Left cardiac atrium (tissue), 4 donors: ENCODE data around the gene DOCK4. TPM values are rescaled to one million over a fixed set of nuclear protein-coding genes. Genes with fewer than 3 reads are reported as not detected.

Experiments used
- ATAC-seq, 2 donors: fragments of 200-7000 bp; cut with Tn5 transposase; one replicate each; pipeline ENCODE4 v1.9.1; 2020; ENCODE audit warnings: mild to moderate bottlenecking in 2 of 2, moderate library complexity in 2 of 2
- DNase-seq: peaks from one replicate; pipeline ENCODE4 v3.0.0-alpha.2; 2020
- intact Hi-C, 2 donors: fragments of 100-400 bp; cut with DNase I; formaldehyde crosslinking; loops; one replicate each; pipeline versions ENCODE4 v1.14.1 to v1.15.1; 2022 to 2023
- total RNA-seq, 2 donors: library from RNA; stranded (reverse); fragmentation: NEBNext Ultra II Directional; extraction: Animal tissue kit (Norgen Biotek cat#: 25700); gene quantifications; one replicate each; pipeline ENCODE4 v1.2.1, GENCODE V29; 2021
- donor health status: DM: no; HTN: yes; CAD: no.
- donor health status: DM: no; HTN: yes; CAD: no; lungs with severe emphysema.
- donor health status: DM: yes; HTN: yes; CAD: no.
- donor health status: Dilated cardiomyopathy.

Gene DOCK4
- total RNA-seq, 2 donors from 2014 or later: 17.1 to 19.3 TPM

- intact Hi-C loops: loop anchor here in 1 of 2 donors (10.0 kb wide), 4 partner anchors 65 to 245 kb away; no protein-coding TSS in a partner anchor
- DNase-seq (no peak), ATAC-seq (no peak)
These were observed 6.5 kb downstream of the DOCK4 start for GRCh38 chr7:112199672-112200071.

GRCh38 chr7:112199035-112199655 lies 7.1 kb downstream of the DOCK4 start:
- DNase-seq: no peak
- intact Hi-C loops: no loop called here
- ATAC-seq: no peak

- DNase-seq (no peak), ATAC-seq (no peak)
- intact Hi-C loops: no loop called here
These were observed 8.9 kb downstream of the DOCK4 start for GRCh38 chr7:112197322-112197721.

- intact Hi-C loops: no loop called here
- DNase-seq (no peak), ATAC-seq (peak in 1 of 2 donors; percentile 12)
These were observed 10.5 kb downstream of the DOCK4 start for GRCh38 chr7:112195717-112196116.

- no peak for DNase-seq
- ATAC-seq: no peak
- intact Hi-C loops: no loop called here
These were observed 12.2 kb downstream of the DOCK4 start for GRCh38 chr7:112193915-112194502.

- intact Hi-C loops: no loop called here
- ATAC-seq (peak; percentile 38 to 81), DNase-seq (peak; percentile 40)
These were observed 13.7 kb downstream of the DOCK4 start for GRCh38 chr7:112192236-112193154.

- intact Hi-C loops: no loop called here
- ATAC-seq: no peak
These were observed 16.1 kb downstream of the DOCK4 start for GRCh38 chr7:112190120-112190519.

GRCh38 chr7:112189691-112190090 lies 16.5 kb downstream of the DOCK4 start:
- ATAC-seq: no peak
- DNase-seq: no peak
- intact Hi-C loops: no loop called here

More at GRCh38 chr7:112190120-112190519, 16.1 kb downstream of the DOCK4 start:
- DNase-seq: no peak

GRCh38 chr7:112188257-112188656 lies 17.9 kb downstream of the DOCK4 start:
- DNase-seq: no peak
- no peak for ATAC-seq
- intact Hi-C loops: no loop called here

- no peak for ATAC-seq
These were observed 19.9 kb downstream of the DOCK4 start for GRCh38 chr7:112186300-112186699.

GRCh38 chr7:112185005-112185834 lies 21.0 kb downstream of the DOCK4 start:
- intact Hi-C loops: no loop called here

More at GRCh38 chr7:112186300-112186699, 19.9 kb downstream of the DOCK4 start:
- no peak for DNase-seq
- intact Hi-C loops: no loop called here

GRCh38 chr7:112184455-112184854 lies 21.7 kb downstream of the DOCK4 start:
- ATAC-seq (no peak), DNase-seq (no peak)
- intact Hi-C loops: no loop called here

More at GRCh38 chr7:112185005-112185834, 21.0 kb downstream of the DOCK4 start:
- ATAC-seq: peak; percentile 10 to 27
- no peak for DNase-seq

- intact Hi-C loops: no loop called here
- ATAC-seq: no peak
- DNase-seq: no peak
These were observed 22.9 kb downstream of the DOCK4 start for GRCh38 chr7:112183266-112183665.

- DNase-seq (peak; percentile 47), ATAC-seq (peak; percentile 45 to 70)
- intact Hi-C loops: no loop called here
These were observed 23.4 kb downstream of the DOCK4 start for GRCh38 chr7:112182749-112183148.

- DNase-seq (no peak), ATAC-seq (peak in 1 of 2 donors; percentile 51)
- intact Hi-C loops: no loop called here
These were observed 26.0 kb downstream of the DOCK4 start for GRCh38 chr7:112180223-112180622.

- intact Hi-C loops: no loop called here
- DNase-seq (no peak), ATAC-seq (no peak)
These were observed 29.3 kb downstream of the DOCK4 start for GRCh38 chr7:112176693-112177415.

- ATAC-seq (no peak), DNase-seq (no peak)
- intact Hi-C loops: no loop called here
These were observed 30.0 kb downstream of the DOCK4 start for GRCh38 chr7:112176241-112176640.

- ATAC-seq: no peak
- no peak for DNase-seq
- intact Hi-C loops: no loop called here
These were observed 32.0 kb downstream of the DOCK4 start for GRCh38 chr7:112174192-112174591.

- no peak for ATAC-seq
- intact Hi-C loops: no loop called here
- DNase-seq: no peak
These were observed 32.7 kb downstream of the DOCK4 start for GRCh38 chr7:112173568-112173905.
